ENCODE measurements around the gene LANCL2.
"Not testable (repeated sequence)": the region's sequence is repeated elsewhere in the genome, so short reads cannot be mapped to it uniquely, and the experiment has no call there.

Gene LANCL2

DNA sequence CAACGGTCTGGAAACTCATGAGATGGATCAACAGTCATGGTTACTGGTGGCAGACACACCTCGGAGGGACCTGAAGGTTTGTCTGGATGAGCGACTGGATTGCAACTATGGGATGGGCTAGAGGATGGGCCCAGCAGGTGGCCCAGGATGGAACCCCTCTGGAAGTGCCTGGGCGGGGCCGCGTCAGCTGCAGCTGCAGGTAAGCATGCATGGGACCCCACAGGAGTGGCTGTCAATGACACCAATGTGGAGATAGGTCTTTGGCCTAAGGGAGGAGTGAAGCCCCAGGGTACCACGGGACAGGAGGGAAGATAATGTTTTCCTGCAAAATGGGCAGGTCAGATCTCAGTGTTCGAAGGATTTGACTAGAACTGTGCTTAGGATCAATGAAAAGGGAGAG lies 103.4 kb downstream of the LANCL2 start:
- TF ChIP-seq, protein P1, sequence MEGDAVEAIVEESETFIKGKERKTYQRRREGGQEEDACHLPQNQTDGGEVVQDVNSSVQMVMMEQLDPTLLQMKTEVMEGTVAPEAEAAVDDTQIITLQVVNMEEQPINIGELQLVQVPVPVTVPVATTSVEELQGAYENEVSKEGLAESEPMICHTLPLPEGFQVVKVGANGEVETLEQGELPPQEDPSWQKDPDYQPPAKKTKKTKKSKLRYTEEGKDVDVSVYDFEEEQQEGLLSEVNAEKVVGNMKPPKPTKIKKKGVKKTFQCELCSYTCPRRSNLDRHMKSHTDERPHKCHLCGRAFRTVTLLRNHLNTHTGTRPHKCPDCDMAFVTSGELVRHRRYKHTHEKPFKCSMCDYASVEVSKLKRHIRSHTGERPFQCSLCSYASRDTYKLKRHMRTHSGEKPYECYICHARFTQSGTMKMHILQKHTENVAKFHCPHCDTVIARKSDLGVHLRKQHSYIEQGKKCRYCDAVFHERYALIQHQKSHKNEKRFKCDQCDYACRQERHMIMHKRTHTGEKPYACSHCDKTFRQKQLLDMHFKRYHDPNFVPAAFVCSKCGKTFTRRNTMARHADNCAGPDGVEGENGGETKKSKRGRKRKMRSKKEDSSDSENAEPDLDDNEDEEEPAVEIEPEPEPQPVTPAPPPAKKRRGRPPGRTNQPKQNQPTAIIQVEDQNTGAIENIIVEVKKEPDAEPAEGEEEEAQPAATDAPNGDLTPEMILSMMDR (IDR thresholded peaks at IDR 0.05): no peak
- no peak overlapping the region for H3K27ac ChIP-seq
- H3K9me3 ChIP-seq: no peaks in the 10 kb centered on the region
- no peaks in the 10 kb centered on the region for H3K27me3 ChIP-seq
- H3K4me1 ChIP-seq (ENCODE audit: control insufficient read depth in 1 of 2, insufficient read depth in 1 of 2, low read depth in 1 of 2, low read length in 1 of 2): no peaks in the 10 kb centered on the region
- H3K4me3 ChIP-seq (ENCODE audit: low read depth in 1 of 2, low read length in 1 of 2): no peak overlapping the region
- peaks cover 54% of the 10 kb centered on the region for H3K36me3 ChIP-seq

DNA sequence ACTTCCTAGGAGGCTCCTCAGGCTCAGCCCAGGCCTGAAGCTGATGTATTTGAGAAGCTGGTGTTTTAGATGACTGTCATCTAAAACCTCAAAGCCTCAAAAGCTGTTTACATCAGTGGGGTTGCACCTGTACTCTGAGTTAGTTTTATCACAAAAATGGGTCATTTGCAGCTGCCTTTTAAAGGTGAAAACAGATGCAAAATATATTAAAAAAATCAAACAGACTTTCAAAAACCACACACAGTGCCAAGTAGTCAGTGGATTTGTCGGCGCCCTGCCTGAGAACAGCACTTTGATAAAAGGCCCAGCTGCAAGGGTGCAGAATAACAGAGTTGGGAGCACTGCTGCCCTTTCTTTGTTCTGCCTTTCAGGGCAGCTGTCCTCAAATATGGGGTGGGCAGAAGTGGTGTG lies 104.1 kb downstream of the LANCL2 start:
- TF ChIP-seq, protein P1 (IDR thresholded peaks at IDR 0.05): no peak
- no peaks in the 10 kb centered on the region for H3K9me3 ChIP-seq
- peaks cover 51% of the 10 kb centered on the region for H3K36me3 ChIP-seq
- H3K27me3 ChIP-seq: no peaks in the 10 kb centered on the region
- H3K27ac ChIP-seq: no peak overlapping the region
- H3K4me1 ChIP-seq (ENCODE audit: control insufficient read depth in 1 of 2, insufficient read depth in 1 of 2, low read depth in 1 of 2, low read length in 1 of 2): no peaks in the 10 kb centered on the region
- H3K4me3 ChIP-seq (ENCODE audit: low read depth in 1 of 2, low read length in 1 of 2): no peak overlapping the region

DNA sequence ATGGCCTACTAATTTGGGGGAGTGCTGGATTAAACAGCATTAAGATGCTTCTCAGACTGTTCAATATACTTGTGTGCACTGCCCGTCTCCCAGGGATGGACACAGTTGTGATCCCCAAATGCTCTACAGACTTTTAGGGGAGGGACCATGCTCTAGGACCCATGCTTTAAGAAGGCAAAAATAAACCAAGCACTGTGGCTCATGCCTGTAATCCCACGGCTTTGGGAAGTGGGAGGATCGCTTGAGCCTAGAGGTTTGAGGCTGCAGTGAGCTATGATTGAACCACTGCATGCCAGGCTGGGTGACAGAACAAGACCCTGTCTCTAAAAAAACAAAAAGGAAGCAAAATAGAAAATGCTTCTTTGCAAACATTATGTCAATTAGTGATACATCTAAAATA lies 104.6 kb downstream of the LANCL2 start:
- peaks cover 50% of the 10 kb centered on the region for H3K36me3 ChIP-seq

DNA sequence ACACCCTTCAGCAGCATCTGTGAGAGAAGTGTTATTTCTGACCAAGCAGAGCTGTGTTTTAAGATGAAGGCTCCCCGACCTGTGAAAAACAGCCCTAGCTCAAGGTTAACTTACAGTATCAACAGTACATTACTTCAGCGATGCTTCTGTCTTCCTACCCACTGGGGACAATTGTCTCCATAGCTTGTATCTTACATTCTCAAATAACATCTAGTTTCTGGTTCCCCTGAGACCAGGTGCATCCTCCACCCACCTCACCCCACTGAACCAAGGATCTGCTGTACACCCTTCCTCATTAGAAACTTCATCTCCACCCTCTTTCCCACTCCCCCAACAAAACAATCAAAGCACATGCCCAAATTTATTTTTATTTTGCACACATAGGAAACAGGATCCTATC lies 105.1 kb downstream of the LANCL2 start:
- Histone ChIP-seq H3K27me3 (no peaks in the 10 kb centered on the region), H3K27ac (no peak overlapping the region), H3K4me3 (ENCODE audit: low read depth in 1 of 2, low read length in 1 of 2) (no peak overlapping the region), H3K4me1 (ENCODE audit: control insufficient read depth in 1 of 2, insufficient read depth in 1 of 2, low read depth in 1 of 2, low read length in 1 of 2) (no peaks in the 10 kb centered on the region), H3K9me3 (no peaks in the 10 kb centered on the region), H3K36me3 (peaks cover 50% of the 10 kb centered on the region)
- TF ChIP-seq, protein P1 (IDR thresholded peaks at IDR 0.05): no peak

More for the DNA sequence above, 104.6 kb downstream of the LANCL2 start:
- Histone ChIP-seq H3K27me3 (no peaks in the 10 kb centered on the region), H3K27ac (no peak overlapping the region), H3K4me3 (ENCODE audit: low read depth in 1 of 2, low read length in 1 of 2) (no peak overlapping the region), H3K9me3 (no peaks in the 10 kb centered on the region), H3K4me1 (ENCODE audit: control insufficient read depth in 1 of 2, insufficient read depth in 1 of 2, low read depth in 1 of 2, low read length in 1 of 2) (no peaks in the 10 kb centered on the region)
- TF ChIP-seq, protein P1 (IDR thresholded peaks at IDR 0.05): no peak

DNA sequence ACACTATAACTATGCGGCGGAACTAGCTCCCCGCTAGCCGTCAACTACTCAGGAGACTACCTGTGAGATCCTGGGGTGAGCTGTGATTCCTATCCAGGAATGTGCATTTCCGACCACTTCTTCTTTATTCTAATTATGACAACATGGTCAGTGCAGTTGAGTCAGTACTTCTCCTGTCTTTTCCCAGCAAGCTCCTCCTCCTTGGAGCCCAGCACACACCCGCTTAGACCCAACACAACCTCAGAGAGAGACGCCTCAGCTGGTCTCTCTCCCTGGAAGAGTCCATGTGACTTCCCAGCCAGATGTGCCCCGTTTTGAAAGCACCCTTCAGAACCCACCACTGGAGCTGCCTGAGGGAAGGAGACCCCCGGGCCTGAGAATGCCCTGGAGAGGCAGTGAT lies 106.5 kb downstream of the LANCL2 start:
- not testable (repeated sequence) for H3K4me1 ChIP-seq (ENCODE audit: control insufficient read depth in 1 of 2, insufficient read depth in 1 of 2, low read depth in 1 of 2, low read length in 1 of 2); H3K27ac ChIP-seq; H3K4me3 ChIP-seq (ENCODE audit: low read depth in 1 of 2, low read length in 1 of 2); H3K27me3 ChIP-seq; H3K9me3 ChIP-seq
- peaks cover 47% of the 10 kb centered on the region for H3K36me3 ChIP-seq

DNA sequence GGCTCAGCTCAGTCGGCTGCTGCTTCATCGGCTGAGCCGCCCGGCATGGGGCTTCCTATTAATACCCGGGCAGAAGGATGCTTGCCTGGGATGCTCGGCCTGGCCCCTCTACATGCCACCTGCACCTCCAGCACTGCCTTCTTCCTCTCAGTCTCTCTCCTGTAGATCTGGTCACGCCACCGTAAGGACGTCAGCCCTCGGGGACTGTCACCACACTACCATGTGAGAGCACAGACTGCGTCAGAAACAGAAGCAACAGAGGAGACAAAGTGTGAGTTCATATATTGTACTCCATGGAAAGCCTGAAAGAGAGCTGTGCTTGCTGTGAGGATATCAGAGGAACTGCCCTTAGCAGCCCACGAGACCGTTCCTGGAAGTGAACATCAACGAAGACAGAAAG lies 107.3 kb downstream of the LANCL2 start:
- H3K27me3 ChIP-seq; H3K4me1 ChIP-seq (ENCODE audit: control insufficient read depth in 1 of 2, insufficient read depth in 1 of 2, low read depth in 1 of 2, low read length in 1 of 2); H3K27ac ChIP-seq; H3K9me3 ChIP-seq; H3K4me3 ChIP-seq (ENCODE audit: low read depth in 1 of 2, low read length in 1 of 2): not testable (repeated sequence)
- H3K36me3 ChIP-seq: peaks cover 55% of the 10 kb centered on the region
